Jurkat, Clone E6-1 (cell line): ENCODE results near the gene BRINP3.

Source experiments
- DNase-seq: peaks from one replicate; pipeline ENCODE4 v3.0.0-alpha.2; 2011; ENCODE audit warnings: low read depth, low spot score
- H3K4me3 ChIP-seq: 2 replicates; pipeline ENCODE4 v1.5.1; 2011; ENCODE audit warnings: mild to moderate bottlenecking, low read length, control low read depth, moderate library complexity

BRINP3 gene

GRCh38 chr1:190456129-190456528 is 21.5 kb downstream of the BRINP3 start:
- H3K4me3 ChIP-seq = no peak overlapping the region
- no peak for DNase-seq

GRCh38 chr1:190455631-190456030 is 22.0 kb downstream of the BRINP3 start:
- H3K4me3 ChIP-seq = no peak overlapping the region
- DNase-seq = no peak

DNA sequence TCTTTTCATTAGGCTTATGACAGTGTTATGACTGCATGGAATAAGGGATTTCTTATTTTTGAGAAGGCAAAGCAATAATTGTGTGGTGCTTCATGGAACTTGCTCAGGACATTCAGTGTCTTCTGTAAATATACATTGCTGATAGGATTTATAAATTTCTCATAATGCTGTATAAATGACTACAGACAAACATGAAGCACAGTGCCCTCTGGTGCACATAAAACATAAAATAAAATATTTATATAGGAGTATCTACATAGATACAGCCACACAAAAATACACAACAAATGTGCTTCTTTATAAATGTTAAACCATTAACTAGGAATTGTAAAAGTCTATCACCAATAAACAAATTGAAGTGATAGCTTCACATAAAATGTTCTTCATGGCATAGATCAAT is 24.1 kb downstream of the BRINP3 start:
- DNase-seq = no peak

GRCh38 chr1:190452272-190452848 is 25.3 kb downstream of the BRINP3 start:
- DNase-seq = no peak
- no peak overlapping the region for H3K4me3 ChIP-seq

More for the DNA sequence above, 24.1 kb downstream of the BRINP3 start:
- H3K4me3 ChIP-seq = no peak overlapping the region

GRCh38 chr1:190444464-190444863 is 33.2 kb downstream of the BRINP3 start:
- DNase-seq = no peak
- H3K4me3 ChIP-seq = no peak overlapping the region

DNA sequence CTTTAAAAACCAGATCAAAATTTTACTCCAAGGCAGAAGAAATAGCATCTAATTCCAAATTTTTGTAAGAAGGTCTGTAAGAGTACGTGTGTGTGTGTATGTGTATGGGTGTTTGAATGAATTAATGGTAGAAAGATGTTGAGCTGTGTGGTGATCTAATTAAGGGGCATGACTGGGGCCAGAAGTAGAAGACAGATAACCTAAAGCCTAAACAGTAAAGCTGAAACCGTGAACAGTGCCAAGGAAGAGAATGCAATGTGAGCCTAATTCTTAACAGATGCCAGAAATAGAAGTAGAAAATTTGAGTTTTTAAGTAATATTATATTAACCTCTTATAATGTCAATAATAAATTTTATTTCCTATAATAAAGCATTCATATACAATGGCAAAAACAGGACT is 38.2 kb downstream of the BRINP3 start:
- H3K4me3 ChIP-seq = no peak overlapping the region
- no peak for DNase-seq

DNA sequence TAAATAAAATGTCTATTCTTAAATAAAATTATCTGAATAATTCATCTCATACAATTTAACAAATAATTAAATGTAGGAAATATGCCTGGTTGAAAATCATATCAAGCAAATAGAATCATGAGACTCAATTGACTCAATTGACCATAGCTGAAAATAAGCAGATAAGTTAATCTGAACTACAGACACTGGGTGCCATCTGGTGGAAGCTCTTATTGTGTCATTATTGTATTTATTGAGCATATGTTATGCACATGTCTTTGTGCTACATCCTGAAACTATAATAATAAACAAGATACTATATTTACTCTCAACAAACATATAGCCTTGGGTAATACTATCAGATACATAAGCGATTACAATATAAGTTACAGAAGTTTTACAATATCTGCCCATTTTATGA is 41.0 kb downstream of the BRINP3 start:
- DNase-seq = peak; percentile 6
- H3K4me3 ChIP-seq = no peak overlapping the region

DNA sequence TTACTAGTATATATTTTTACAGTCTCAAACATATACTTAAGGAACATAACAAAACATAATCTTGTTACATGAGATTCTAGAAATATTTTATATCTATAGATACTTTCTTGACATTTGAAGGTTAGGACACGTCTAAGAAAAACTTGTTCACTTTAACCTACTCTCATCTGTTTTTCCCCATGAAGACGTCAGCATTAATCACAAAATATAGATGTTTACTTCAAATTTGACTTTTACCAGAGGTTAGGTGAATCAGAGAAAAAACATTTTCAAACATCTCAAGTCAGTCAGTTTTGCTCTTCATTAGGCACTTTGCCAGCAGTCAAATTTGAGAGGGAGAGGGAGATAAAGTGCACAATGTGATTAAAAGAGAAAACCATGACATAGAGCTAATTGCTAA is 47.7 kb downstream of the BRINP3 start:
- H3K4me3 ChIP-seq = no peak overlapping the region
- no peak for DNase-seq

DNA sequence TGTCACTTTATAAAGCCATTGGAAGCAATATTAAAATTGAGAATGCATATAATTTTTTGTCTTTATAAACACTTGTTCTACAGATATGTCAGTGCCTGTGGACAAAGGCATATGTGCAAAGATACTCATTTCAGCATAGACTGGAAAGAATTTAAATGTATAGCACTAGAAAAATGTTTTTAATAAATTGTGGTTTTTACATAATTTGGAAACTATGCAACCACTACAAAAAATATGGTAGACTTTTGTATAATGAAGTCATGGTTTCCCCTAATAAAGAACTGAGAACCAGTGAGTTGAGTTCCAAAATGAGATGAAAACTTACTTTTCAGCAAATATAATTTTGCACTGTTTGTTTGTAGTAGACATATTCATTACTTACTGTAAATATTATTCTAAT is 48.5 kb downstream of the BRINP3 start:
- no peak overlapping the region for H3K4me3 ChIP-seq
- DNase-seq = no peak

DNA sequence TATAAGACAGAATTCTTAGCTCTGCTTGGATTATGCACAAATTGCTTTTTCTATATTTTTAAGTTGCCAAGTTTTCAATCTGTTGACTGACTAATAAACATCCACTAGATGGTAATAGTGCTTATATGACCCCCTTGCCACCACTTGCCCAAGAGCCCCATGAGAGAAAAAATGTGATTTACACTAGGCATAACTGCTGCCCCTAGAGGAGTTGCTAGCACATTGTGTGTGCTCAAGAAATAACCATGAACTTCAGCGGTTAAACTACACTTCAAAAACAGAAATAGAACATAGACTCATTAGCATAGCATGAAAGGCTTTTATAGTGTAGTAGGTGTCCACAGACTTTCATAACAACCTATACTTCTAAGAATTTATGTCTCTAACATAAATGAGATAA is 61.4 kb downstream of the BRINP3 start:
- H3K4me3 ChIP-seq = no peak overlapping the region
- no peak for DNase-seq

DNA sequence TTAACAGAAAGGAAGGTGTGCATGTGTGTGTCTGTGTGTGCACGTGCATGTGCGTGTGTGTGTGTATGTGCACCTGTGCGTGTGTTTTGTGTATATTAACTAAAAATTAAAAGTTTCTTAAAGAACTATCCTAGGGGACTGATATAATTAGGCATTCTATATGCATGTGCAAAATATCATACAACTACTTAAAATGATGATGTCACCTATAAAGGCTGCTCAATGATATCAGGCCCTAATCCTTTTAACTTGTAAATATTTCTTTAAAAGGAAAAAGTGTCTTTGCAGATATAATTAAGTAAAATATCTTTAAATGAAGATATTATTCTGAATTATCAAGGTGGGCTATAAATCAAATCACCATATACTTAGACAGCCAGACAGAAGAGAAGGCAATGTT is 64.5 kb downstream of the BRINP3 start:
- no peak for DNase-seq
- no peak overlapping the region for H3K4me3 ChIP-seq

DNA sequence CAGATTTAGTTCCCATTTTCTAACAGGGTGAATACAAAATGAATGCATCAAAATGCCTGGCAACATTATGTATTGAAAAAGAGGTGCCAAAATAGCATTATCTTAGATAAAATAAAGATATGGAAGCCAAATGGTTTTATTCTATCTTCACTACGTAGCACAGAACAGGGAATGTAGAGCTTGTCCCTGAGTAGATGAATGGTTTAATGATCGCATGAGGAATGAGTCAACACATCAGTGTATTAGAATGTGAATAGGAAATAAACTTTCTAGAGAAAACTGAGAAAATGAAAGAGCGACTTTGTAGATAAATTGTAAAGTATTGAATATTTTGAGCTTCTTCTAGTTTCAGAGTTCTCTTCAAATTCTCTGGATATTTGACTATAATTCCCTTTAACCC is 74.3 kb downstream of the BRINP3 start:
- no peak overlapping the region for H3K4me3 ChIP-seq
- no peak for DNase-seq

- DNase-seq = no peak
- H3K4me3 ChIP-seq = no peak overlapping the region
Measured at GRCh38 chr1:190399233-190399632, 78.4 kb downstream of the BRINP3 start.

DNA sequence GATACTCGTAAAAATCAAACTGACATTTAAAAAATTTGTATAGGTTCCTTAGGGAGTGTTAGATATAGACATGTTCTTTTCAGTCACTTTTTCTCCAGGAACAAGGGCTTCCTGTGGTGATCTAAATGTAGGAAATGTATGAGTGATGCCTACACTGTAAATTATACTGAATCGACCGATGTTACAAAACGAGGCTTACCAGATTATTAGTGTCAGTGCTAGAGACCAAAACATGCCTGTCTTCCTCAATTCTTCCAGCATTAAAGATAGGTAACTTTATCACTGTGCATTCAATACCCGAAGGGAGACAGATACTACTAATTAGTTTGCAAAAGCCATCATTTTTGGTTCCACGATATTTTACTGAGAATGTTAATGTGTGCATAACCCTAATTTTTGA is 86.1 kb downstream of the BRINP3 start:
- H3K4me3 ChIP-seq = no peak overlapping the region
- no peak for DNase-seq

DNA sequence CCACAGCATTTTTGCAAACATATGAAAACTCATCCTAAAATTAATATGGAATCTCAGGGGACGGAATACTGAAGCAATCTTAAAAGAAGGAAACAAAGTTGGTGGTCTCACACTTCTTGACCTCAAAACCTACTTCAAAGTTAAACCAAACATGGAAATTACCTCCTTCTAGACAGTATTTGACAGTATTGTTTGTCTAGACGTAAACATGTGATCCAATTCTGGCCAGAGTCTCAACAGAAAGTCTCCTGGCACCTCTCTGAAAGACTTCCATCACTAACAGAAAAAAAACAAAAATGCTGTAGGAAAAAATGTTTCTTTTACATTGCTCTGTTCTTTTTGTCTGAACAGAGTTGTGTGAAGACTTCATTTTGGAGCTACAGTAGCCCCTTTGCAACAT is 99.7 kb downstream of the BRINP3 start:
- H3K4me3 ChIP-seq = no peak overlapping the region
- DNase-seq = no peak

DNA sequence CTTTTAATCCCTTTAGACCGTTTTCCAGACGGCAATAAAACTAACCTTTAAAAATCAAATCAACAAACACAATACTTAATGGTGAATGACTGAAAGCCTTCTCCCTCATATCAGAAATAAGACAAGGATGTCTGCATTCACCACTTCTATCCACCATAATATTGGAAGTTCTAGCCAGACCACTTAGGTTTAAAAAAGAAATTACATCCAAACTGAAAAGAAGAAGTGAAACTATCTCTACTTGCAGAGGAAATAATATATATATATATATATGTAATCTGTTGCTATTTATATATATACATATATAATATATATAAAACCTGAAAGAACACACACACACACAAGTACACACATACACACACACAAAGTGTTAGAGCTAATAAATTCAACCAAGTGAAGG is 100.4 kb downstream of the BRINP3 start:
- no peak for DNase-seq
- H3K4me3 ChIP-seq = no peak overlapping the region

DNA sequence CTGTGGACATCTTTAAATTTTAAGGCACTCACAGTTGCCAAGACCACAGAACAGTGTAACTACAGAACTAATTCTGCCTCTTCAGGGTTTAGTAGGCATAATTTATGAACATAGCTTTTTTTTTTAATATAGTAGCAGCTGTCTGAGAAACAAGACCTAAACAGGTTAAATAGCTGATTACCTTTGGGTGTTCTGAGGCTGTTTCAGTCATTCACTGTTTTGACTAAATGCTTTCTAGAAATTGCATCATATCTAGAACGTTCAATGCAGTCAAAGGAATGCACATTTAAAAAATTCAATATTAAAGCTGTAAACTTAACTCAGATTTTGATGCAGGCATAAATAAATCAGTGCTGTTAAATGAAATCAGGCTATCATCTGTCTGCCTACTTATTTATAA is 101.6 kb downstream of the BRINP3 start:
- no peak overlapping the region for H3K4me3 ChIP-seq
- no peak for DNase-seq

GRCh38 chr1:190373705-190374336 is 103.8 kb downstream of the BRINP3 start:
- peak; percentile 32 for DNase-seq
- no peak overlapping the region for H3K4me3 ChIP-seq

DNA sequence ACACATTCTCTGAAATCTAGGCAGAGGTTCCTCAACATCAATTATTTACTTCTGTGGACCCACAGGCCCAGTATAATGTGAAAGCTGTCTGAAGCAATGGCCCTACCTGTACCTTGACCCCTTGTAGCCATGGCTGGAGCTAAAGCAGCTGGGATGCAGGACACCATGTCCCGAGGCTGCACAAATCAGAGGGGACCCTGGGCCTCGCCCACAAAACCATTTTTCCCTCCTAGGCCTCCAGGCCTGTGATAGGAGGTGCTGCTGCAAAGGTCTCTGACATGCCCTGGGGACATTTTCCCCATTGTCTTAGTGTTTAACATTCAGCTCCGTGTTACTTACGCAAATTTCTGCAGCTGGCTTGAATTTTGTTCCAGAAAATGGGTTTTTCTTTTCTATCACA is 110.5 kb downstream of the BRINP3 start:
- no peak overlapping the region for H3K4me3 ChIP-seq
- no peak for DNase-seq

DNA sequence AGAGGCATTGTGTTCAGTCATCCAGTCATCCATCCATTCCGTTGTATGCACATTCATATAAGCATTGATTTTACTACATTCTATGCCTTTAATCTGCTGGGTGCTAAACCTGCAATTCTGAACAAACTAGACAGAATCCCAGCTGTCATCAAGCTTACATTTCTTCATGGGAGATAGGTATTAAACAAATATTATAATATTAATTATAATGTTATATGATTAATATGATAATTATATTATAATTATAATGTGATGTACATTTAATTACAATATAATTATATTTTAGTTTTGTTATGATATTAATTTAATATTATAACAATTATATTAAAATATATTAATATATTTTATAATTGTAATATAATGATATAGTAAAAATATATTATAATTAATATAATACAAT is 112.4 kb downstream of the BRINP3 start:
- no peak for DNase-seq

DNA sequence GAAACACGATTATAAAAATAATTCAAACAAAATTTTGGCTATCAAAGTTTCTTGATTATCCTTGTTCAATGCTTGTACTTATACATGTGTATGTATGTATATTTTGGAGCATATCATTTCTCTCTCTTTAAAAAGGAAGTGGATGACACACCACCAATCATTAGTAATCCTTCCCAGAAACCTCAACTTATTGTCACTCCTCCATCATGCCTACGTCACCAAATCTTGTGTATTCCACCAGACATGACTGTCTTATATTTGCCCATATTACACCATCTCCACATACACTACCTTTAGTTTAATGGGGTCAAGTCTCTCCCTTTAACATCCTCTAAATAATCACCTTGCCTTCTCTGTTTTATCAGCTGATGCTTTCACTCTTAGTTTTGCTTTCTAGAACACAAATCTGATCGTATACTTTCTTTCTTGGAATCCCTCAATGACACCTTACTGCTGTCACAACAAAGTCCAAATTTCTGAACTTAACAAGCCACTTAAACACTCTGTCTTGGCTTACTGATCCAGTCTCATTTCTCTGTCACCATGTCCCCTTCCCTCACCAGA is 124.0 kb downstream of the BRINP3 start:
- DNase-seq = no peak
- no peak overlapping the region for H3K4me3 ChIP-seq

More for the DNA sequence above, 112.4 kb downstream of the BRINP3 start:
- H3K4me3 ChIP-seq = no peak overlapping the region
